NB4 (cell line): ENCODE data around the gene MICAL3.
"Not testable (repeated sequence)": the region's sequence is repeated elsewhere in the genome, so short reads cannot be mapped to it uniquely, and the experiment has no call there.

ENCODE experiments used
- DNase-seq: peaks from one replicate; pipeline ENCODE4 v3.0.0; 2010; ENCODE audit warnings: low read depth
- H3K4me3 ChIP-seq: one replicate; pipeline ENCODE4 v1.5.1; 2011; ENCODE audit warnings: mild to moderate bottlenecking, low read depth, low read length, moderate library complexity
- MYC ChIP-seq: IDR thresholded peaks from 2 replicates; pipeline ENCODE4 v1.6.1; 2011; ENCODE audit warnings: low read depth, low read length
- POLR2A ChIP-seq: IDR thresholded peaks from 2 replicates; pipeline ENCODE4 v1.6.1; 2011; ENCODE audit warnings: mild to moderate bottlenecking; ENCODE audit not compliant: insufficient read length; ENCODE audit errors: extremely low read depth
- TF ChIP-seq, protein P1 (sequence below): IDR thresholded peaks from 2 replicates; pipeline ENCODE4 v1.6.1; 2011; ENCODE audit warnings: low read depth, low read length
- TF ChIP-seq, protein P2 (sequence below): IDR thresholded peaks from one replicate; pipeline ENCODE4 v1.5.1; 2012; ENCODE audit warnings: low read depth, low read length

Gene MICAL3

DNA sequence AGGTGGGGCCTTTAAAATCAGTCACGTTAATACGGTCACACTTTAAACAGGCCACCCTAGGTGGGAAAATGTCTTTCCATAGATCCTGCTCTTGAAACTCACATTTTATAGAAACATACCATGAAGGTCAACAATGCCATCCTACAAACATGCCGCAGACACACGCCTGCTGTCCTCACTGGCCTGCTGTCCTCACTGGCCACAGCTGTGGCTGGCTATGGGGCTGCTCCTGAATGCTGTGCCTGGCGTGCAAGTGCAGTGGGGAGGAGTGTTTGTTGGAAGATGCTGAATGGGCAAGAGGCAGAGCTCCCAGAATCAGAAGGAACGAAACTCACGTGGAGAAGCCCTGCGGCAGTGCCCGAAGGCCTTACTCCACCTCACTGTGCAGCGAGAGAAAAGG, 143.9 kb downstream of the MICAL3 start:
- no peak overlapping the region for H3K4me3 ChIP-seq
- TF ChIP-seq, protein P1, sequence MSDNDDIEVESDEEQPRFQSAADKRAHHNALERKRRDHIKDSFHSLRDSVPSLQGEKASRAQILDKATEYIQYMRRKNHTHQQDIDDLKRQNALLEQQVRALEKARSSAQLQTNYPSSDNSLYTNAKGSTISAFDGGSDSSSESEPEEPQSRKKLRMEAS: no peak
- TF ChIP-seq MYC (no peak), POLR2A (no peak)
- TF ChIP-seq, protein P2, sequence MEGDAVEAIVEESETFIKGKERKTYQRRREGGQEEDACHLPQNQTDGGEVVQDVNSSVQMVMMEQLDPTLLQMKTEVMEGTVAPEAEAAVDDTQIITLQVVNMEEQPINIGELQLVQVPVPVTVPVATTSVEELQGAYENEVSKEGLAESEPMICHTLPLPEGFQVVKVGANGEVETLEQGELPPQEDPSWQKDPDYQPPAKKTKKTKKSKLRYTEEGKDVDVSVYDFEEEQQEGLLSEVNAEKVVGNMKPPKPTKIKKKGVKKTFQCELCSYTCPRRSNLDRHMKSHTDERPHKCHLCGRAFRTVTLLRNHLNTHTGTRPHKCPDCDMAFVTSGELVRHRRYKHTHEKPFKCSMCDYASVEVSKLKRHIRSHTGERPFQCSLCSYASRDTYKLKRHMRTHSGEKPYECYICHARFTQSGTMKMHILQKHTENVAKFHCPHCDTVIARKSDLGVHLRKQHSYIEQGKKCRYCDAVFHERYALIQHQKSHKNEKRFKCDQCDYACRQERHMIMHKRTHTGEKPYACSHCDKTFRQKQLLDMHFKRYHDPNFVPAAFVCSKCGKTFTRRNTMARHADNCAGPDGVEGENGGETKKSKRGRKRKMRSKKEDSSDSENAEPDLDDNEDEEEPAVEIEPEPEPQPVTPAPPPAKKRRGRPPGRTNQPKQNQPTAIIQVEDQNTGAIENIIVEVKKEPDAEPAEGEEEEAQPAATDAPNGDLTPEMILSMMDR: no peak
- DNase-seq: no peak

DNA sequence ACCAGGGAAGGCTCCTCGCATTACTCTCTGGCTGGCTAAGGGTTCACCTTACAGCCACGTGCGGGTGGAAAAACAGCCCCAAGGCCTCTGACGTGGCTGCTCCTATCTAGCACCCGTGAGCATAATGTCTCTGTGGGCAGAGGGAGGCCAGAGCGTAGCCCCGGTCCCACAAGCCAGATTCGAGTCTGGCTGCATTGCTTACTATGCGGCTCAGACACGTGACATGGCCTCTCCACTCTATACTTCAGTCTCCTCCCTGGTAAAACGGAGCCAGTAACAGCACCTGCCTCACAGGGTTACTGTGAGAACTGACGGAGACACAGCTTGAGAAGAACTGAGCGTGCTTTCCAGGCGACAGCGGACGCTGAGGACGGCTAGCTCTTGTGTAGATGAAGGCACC, 144.3 kb downstream of the MICAL3 start:
- no peak for DNase-seq
- H3K4me3 ChIP-seq: no peak overlapping the region
- no peak for TF ChIP-seq POLR2A
- TF ChIP-seq, protein P1: no peak
- no peak for TF ChIP-seq MYC
- TF ChIP-seq, protein P2: no peak

DNA sequence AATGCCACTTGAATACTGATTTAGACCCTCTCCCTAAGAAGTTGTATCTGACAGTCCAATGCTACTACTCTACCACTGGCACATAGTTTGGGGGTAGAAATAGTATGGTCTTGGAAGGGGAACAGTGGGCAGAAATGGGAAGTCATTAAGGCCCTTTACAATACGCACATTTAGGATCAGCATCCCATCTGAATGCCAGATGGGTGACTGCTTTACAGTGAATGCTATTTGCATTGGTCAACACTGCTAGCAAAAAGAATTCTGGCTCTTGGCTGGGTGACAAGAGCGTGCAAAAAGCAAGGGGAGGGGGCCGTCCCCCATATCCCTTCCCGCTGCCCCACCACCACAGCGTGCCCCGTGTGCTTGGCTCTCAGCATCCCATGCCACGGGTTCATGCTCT, 145.4 kb downstream of the MICAL3 start:
- TF ChIP-seq, protein P2: no peak
- TF ChIP-seq, protein P1: no peak
- TF ChIP-seq MYC: no peak
- no peak for TF ChIP-seq POLR2A
- DNase-seq: no peak
- H3K4me3 ChIP-seq: no peak overlapping the region

DNA sequence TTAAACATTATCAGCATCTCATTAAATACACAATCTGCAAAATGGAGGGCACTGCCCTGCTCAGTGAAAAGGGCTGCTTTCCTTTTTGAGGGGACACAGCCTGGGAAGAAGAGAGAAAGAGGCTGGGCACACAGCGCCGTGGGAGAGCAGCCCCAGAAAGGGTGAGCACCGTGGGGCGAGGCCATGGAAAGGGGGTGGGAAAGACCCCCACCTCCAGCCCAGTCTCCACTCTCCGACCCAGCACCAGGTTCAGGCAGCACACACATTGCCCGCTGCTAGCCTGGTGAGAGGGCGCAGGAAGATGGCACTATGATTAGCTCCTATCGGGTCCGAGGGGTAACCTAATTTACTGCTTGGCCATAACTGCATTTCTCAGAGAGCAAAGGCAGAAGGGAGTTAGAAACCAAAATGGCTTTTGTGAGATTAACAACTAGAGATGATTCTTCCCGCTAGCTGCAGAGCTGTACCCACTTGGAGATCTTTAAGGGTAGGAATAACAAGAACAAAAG, 146.1 kb downstream of the MICAL3 start:
- DNase-seq: no peak
- TF ChIP-seq POLR2A (no peak), MYC (no peak)
- TF ChIP-seq, protein P1: no peak
- TF ChIP-seq, protein P2: no peak
- no peak overlapping the region for H3K4me3 ChIP-seq

DNA sequence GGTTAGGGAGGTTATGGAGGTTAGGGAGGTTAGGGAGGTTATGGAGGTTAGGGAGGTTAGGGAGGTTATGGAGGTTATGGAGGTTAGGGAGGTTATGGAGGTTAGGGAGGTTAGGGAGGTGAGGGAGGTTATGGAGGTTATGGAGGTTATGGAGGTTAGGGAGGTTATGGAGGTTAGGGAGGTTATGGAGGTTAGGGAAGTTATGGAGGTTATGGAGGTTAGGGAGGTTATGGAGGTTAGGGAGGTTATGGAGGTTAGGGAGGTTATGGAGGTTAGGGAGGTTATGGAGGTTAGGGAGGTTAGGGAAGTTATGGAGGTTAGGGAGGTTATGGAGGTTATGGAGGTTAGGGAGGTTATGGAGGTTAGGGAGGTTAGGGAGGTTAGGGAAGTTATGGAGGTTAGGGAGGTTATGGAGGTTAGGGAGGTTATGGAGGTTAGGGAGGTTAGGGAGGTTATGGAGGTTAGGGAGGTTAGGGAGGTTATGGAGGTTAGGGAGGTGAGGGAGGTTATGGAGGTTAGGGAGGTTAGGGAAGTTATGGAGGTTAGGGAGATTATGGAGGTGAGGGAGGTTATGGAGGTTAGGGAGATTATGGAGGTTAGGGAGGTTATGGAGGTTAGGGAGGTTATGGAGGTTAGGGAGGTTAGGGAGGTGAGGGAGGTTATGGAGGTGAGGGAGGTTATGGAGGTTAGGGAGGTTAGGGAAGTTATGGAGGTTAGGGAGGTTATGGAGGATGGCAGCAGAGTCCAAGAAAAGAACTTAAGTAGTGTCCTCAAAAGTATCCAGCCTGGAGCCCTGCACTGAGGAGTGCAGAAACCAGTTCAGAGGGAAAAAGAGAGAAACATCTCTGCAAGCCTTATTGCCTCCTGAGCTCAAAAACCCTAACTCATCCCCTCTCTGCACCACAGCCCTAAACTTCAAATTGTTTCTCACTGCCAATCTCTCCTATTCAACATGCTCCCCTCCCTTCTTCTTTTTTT, 147.2 kb downstream of the MICAL3 start:
- not testable (repeated sequence) for DNase-seq, H3K4me3 ChIP-seq

DNA sequence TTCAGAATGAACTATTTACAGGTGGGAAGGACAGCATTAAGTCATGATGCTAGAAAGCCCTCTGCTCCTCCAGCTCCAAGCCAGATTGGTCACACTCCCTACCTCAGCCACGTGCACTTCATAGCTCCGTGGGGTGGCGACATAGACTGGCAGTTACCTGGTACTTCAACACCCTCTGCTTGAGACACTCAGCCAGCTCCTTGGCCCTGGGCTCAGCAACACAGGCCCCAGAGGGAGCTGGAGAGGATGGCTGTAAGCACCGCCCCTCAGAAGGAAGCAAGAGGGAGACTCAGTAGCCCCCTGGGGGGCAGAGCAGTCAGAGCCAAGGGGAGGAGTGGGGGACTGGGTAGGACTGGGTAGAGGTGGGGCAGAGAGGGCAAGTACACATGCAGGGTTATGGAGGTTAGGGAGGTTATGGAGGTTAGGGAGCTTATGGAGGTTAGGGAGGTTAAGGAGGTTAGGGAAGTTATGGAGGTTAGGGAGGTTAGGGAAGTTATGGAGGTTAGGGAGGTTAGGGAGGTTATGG, 148.0 kb downstream of the MICAL3 start:
- H3K4me3 ChIP-seq: no peak overlapping the region
- no peak for DNase-seq
- no peak for TF ChIP-seq MYC
- TF ChIP-seq, protein P2: no peak
- TF ChIP-seq, protein P1: no peak
- no peak for TF ChIP-seq POLR2A
